ENCODE measurements around the gene PHTF1.

DNA sequence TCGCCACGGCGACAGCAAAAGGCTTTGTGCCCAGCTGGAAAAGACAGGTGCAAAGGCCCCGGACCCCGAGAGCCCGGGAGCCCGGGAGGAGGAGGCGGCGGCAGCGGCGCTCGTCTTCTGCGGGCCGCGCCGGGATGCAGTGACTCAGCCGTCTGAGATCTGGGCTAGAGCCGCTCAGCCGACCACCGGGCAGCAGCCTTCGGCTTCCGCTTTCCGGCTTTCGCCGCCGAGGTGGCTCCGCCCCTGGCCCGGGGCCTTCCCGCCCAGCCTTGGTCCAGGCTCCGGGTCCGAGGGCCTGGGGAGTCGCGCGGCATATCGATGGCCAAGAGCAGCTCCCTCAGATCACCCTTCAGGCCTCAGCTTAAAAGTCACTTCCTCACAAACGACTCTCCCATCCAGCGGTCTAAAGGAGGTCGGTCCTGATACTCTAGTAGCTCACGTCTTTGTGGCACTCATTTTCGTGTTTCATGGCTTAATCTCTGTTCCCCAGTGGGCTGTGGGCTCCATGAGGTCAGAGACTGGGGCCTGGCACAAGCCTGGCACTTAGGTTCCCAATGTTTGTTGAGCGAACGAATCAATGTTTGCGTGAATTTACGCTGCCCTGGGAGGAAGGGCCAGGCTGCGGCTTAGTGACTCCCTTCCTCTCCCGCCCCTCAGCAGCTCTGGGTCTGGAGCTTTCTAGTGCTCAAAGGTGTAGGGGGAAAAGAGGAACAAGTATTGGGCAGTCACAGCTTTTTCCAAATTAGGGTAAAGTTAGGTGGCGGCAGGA is at the start of gene PHTF1:
- TF ChIP-seq, protein P1, sequence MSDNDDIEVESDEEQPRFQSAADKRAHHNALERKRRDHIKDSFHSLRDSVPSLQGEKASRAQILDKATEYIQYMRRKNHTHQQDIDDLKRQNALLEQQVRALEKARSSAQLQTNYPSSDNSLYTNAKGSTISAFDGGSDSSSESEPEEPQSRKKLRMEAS (IDR thresholded peaks at IDR 0.05): no peak; the same call in 1 of the 2 replicates
- TF ChIP-seq, protein P2, sequence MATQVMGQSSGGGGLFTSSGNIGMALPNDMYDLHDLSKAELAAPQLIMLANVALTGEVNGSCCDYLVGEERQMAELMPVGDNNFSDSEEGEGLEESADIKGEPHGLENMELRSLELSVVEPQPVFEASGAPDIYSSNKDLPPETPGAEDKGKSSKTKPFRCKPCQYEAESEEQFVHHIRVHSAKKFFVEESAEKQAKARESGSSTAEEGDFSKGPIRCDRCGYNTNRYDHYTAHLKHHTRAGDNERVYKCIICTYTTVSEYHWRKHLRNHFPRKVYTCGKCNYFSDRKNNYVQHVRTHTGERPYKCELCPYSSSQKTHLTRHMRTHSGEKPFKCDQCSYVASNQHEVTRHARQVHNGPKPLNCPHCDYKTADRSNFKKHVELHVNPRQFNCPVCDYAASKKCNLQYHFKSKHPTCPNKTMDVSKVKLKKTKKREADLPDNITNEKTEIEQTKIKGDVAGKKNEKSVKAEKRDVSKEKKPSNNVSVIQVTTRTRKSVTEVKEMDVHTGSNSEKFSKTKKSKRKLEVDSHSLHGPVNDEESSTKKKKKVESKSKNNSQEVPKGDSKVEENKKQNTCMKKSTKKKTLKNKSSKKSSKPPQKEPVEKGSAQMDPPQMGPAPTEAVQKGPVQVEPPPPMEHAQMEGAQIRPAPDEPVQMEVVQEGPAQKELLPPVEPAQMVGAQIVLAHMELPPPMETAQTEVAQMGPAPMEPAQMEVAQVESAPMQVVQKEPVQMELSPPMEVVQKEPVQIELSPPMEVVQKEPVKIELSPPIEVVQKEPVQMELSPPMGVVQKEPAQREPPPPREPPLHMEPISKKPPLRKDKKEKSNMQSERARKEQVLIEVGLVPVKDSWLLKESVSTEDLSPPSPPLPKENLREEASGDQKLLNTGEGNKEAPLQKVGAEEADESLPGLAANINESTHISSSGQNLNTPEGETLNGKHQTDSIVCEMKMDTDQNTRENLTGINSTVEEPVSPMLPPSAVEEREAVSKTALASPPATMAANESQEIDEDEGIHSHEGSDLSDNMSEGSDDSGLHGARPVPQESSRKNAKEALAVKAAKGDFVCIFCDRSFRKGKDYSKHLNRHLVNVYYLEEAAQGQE (IDR thresholded peaks at IDR 0.05; ENCODE audit: low read depth): no peak
- TF ChIP-seq EP300 (IDR thresholded peaks at IDR 0.05; ENCODE audit: borderline replicate concordance) (no peak), TAF1 (IDR thresholded peaks at IDR 0.05; ENCODE audit: low read depth) (peak; percentile 75), TEAD4 (IDR thresholded peaks at IDR 0.05) (no peak), CREB1 (IDR thresholded peaks at IDR 0.05; ENCODE audit: low read depth) (no peak)
